Fibroblast of lung (primary cell): ENCODE measurements around the gene KLHL29. TPM values are rescaled to one million over a fixed set of nuclear protein-coding genes. Genes with fewer than 3 reads are reported as not detected.

ENCODE experiments used
- DNase-seq, 2 donors: peaks; one replicate each; pipeline versions ENCODE4 v3.0.0 to v3.0.0-alpha.2; 2010; ENCODE audit warnings: low read depth in 2 of 2
- H2AFZ ChIP-seq: 2 replicates; pipeline ENCODE4 v1.5.1; 2012; ENCODE audit warnings: low read length, control low read depth, inconsistent platforms
- H3K27ac ChIP-seq: 2 replicates; pipeline ENCODE4 v1.5.1; 2011; ENCODE audit warnings: low read length, control low read depth; ENCODE audit not compliant: insufficient read depth
- H3K27me3 ChIP-seq: 2 replicates; pipeline ENCODE4 v1.5.1; 2011; ENCODE audit warnings: mild to moderate bottlenecking, low read length; ENCODE audit not compliant: control insufficient read depth, insufficient read depth
- H3K36me3 ChIP-seq: 2 replicates; pipeline ENCODE4 v1.5.1; 2011; ENCODE audit warnings: low read length; ENCODE audit not compliant: control insufficient read depth, insufficient read depth
- H3K4me1 ChIP-seq: 2 replicates; pipeline ENCODE4 v1.5.1; 2011; ENCODE audit warnings: low read length; ENCODE audit not compliant: control insufficient read depth, insufficient read depth; ENCODE audit errors: extremely low read depth
- H3K4me2 ChIP-seq: 2 replicates; pipeline ENCODE4 v1.5.1; 2011; ENCODE audit warnings: low read length, control low read depth; ENCODE audit not compliant: insufficient read depth; ENCODE audit errors: extremely low read depth
- H3K4me3 ChIP-seq, 4 experiments: fragments of 200-600 bp in 1 of 4; sonication (generic) in 1 of 4; replicated peaks in 1 of 4; 2 replicates each; pipeline ENCODE4 v1.5.1; 2011 to 2016; ENCODE audit warnings: low read length in 4 of 4, low read depth in 3 of 4, mild to moderate bottlenecking in 3 of 4, control low read depth in 2 of 4, inconsistent platforms in 1 of 4, mixed read lengths in 1 of 4; ENCODE audit not compliant: insufficient read depth in 1 of 4; ENCODE audit errors: control extremely low read depth in 1 of 4
- H3K79me2 ChIP-seq: 2 replicates; pipeline ENCODE4 v1.5.1; 2012; ENCODE audit warnings: mild to moderate bottlenecking, low read length, inconsistent platforms; ENCODE audit not compliant: control insufficient read depth, insufficient read depth
- H3K9ac ChIP-seq: 2 replicates; pipeline ENCODE4 v1.5.1; 2011; ENCODE audit warnings: mild to moderate bottlenecking, low read length, control low read depth; ENCODE audit not compliant: insufficient read depth
- H3K9me3 ChIP-seq: 2 replicates; pipeline ENCODE4 v1.5.1; 2012; ENCODE audit warnings: low read depth, low read length; ENCODE audit not compliant: control insufficient read depth, insufficient read depth
- H4K20me1 ChIP-seq: 2 replicates; pipeline ENCODE4 v1.5.1; 2011; ENCODE audit warnings: low read length; ENCODE audit not compliant: control insufficient read depth, insufficient read depth; ENCODE audit errors: extremely low read depth
- CTCF ChIP-seq, 2 donors: IDR thresholded peaks in 1 of 2; conservative IDR thresholded peaks in 1 of 2; 1 replicate in 1 of 2; 2 replicates in 1 of 2; pipeline ENCODE4 v1.5.1; 2011 to 2012; ENCODE audit warnings: low read length in 2 of 2, control low read depth in 1 of 2, inconsistent platforms in 1 of 2, low read depth in 1 of 2, mild to moderate bottlenecking in 1 of 2
- EZH2 ChIP-seq: IDR thresholded peaks from 2 replicates; pipeline ENCODE4 v1.5.1; 2012; ENCODE audit warnings: low read length, control low read depth, mild to moderate bottlenecking; ENCODE audit errors: missing control alignments
- polyA plus RNA-seq, 2 donors: library from polyadenylated mRNA; depleted of rRNA in 1 of 2; stranded (reverse) in 1 of 2; unstranded in 1 of 2; fragments of >200 nt; gene quantifications; 2 replicates each; pipeline ENCODE4 v1.2.1, GENCODE V29; 2011 to 2012; ENCODE audit warnings: missing spikeins in 1 of 2
- total RNA-seq: library from RNA; depleted of rRNA; stranded (reverse); fragments of >200 nt; gene quantifications from 2 replicates; pipeline ENCODE4 v1.2.1, GENCODE V29; 2014

Gene KLHL29
- total and polyA plus RNA-seq, 2 donors (not counting 1 experiment from before 2014, with no cell fraction given), result 7.1 to 7.9 TPM

- TF ChIP-seq EZH2 (no peak), CTCF (conservative IDR thresholded peaks at IDR 0.05 in 1 of 2, IDR thresholded peaks at IDR 0.05 in 1 of 2; ENCODE audit: low read depth in 1 of 2, low read length in 2 of 2) (no peak)
- Histone ChIP-seq H3K9me3 (no peaks in the 10 kb centered on the region), H3K79me2 (no peaks in the 10 kb centered on the region), H3K4me3 (no peak overlapping the region), H2AFZ (no peak overlapping the region), H3K27me3 (no peaks in the 10 kb centered on the region), H3K9ac (no peak overlapping the region), H4K20me1 (no peaks in the 10 kb centered on the region), H3K36me3 (no peaks in the 10 kb centered on the region), H3K4me1 (peaks cover 18% of the 10 kb centered on the region), H3K27ac (no peak overlapping the region), H3K4me2 (no peak overlapping the region)
- no peak for DNase-seq
Measured at GRCh38 chr2:23561544-23561943, 176.6 kb downstream of the KLHL29 start.

GRCh38 chr2:23562143-23562542 lies 177.2 kb downstream of the KLHL29 start:
- peaks cover 18% of the 10 kb centered on the region for H3K4me1 ChIP-seq
- H3K27me3 ChIP-seq, result no peaks in the 10 kb centered on the region
- no peaks in the 10 kb centered on the region for H3K36me3 ChIP-seq
- H3K79me2 ChIP-seq, result no peaks in the 10 kb centered on the region
- H3K9ac ChIP-seq, result no peak overlapping the region
- H3K27ac ChIP-seq, result no peak overlapping the region
- DNase-seq, result no peak
- no peaks in the 10 kb centered on the region for H4K20me1 ChIP-seq
- H3K4me2 ChIP-seq, result no peak overlapping the region
- no peaks in the 10 kb centered on the region for H3K9me3 ChIP-seq
- no peak overlapping the region for H3K4me3 ChIP-seq
- TF ChIP-seq CTCF (conservative IDR thresholded peaks at IDR 0.05 in 1 of 2, IDR thresholded peaks at IDR 0.05 in 1 of 2; ENCODE audit: low read depth in 1 of 2, low read length in 2 of 2), result no peak
- TF ChIP-seq EZH2, result no peak
- no peak overlapping the region for H2AFZ ChIP-seq

- Histone ChIP-seq H3K9me3 (no peaks in the 10 kb centered on the region), H3K4me3 (no peak overlapping the region), H3K36me3 (no peaks in the 10 kb centered on the region), H2AFZ (no peak overlapping the region), H3K27me3 (peaks cover under 1% of the 10 kb centered on the region), H4K20me1 (no peaks in the 10 kb centered on the region), H3K4me1 (peaks cover 18% of the 10 kb centered on the region), H3K27ac (peak overlapping the region; percentile 5), H3K79me2 (no peaks in the 10 kb centered on the region), H3K4me2 (peak overlapping the region; percentile 59), H3K9ac (no peak overlapping the region)
- no peak for TF ChIP-seq CTCF (conservative IDR thresholded peaks at IDR 0.05 in 1 of 2, IDR thresholded peaks at IDR 0.05 in 1 of 2; ENCODE audit: low read depth in 1 of 2, low read length in 2 of 2)
- no peak for DNase-seq
Measured at GRCh38 chr2:23563151-23563550, 178.2 kb downstream of the KLHL29 start.
